ENCODE data around the gene PTGR2. TPM values are rescaled to one million over a fixed set of nuclear protein-coding genes. Genes with fewer than 3 reads are reported as not detected.

The PTGR2 gene
- total RNA-seq (3.6 and 5.6 TPM in 2 replicates), polyA plus RNA-seq (0.75 and 1.1 TPM in 2 replicates), polyA minus RNA-seq (1.6 and 2.0 TPM in 2 replicates), Bru-seq, nascent RNA (percentile 48 among the genes with signal in this experiment), BruChase-seq, experiment 1, labeled RNA remaining after a 6-hour chase (percentile 69 among the genes with signal in this experiment), BruChase-seq, experiment 2, labeled RNA remaining after a 2-hour chase (percentile 65 among the genes with signal in this experiment)
- polyA plus RNA-seq (2011; cell fraction: cytosol; rRNA removed) = 1.1 and 1.2 TPM in 2 replicates
- polyA plus RNA-seq (2011; cell fraction: nucleus; rRNA removed) = 3.9 and 5.7 TPM in 2 replicates
- polyA plus RNA-seq (2012) = 2.7 and 3.3 TPM in 2 replicates
- polyA minus RNA-seq (2011; cell fraction: cytosol; rRNA and poly(A)+ RNA removed) = 0.82 TPM
- 2.3 and 5.6 TPM in 2 replicates for polyA minus RNA-seq (2011; cell fraction: nucleus; rRNA and poly(A)+ RNA removed)
- long read RNA-seq, partial matches to known transcripts = 3 of 11 reads
- long read RNA-seq, other reads (novel, unspliced or antisense) = 4 of 11 reads

DNA sequence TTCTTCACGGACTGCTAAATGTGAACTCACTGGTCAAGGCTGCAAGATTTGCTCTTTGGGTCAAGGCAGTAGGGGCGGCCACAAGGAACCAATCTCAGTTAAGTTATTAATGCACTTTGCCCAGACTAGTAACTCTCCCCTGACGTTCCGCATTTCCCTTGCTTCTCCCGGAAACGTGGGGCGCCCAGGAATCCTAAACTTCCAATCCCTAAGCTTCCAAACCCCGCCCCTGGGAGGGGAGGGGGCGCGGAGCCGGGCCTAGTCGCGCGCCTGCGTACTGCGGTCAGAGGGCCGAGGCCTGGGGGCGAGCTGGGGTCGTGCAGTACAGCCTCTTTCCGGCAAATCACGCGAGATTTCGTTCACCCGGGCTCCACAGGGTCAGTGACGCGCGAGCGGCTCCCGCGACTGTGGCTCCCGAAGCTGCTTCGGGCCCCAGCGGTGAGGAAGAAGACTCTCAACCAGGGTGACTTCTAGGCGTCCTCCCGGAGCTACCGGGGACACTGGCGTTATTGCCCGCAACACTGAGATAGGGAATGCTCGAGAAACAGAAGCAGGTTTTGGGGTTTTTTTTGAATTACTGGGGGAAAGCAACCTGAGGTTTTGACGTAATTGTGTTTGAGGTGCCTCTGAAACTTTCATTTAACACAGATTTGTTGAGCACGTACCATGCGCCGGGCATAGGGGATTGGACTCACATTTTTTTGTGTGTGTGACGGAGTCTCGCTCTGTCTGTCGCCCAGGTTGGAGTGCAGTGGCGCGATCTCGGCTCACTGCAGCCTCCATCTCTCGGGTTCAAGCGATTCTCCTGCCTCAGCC, at the start of gene PTGR2:
Gene PTGR2, plus strand, starts transcription at position 265 of the 816 bp plus-strand sequence. CDS start 7,032 bp downstream, outside the sequence.
- Histone ChIP-seq H3K4me1 (ENCODE audit: control insufficient read depth, extremely low read depth, insufficient read depth, low read length) (peaks cover 17% of the 10 kb centered on the region), H3K36me3 (ENCODE audit: control insufficient read depth in 2 of 2, extremely low read depth in 1 of 2, insufficient read depth in 2 of 2, low read length in 2 of 2) (no peaks in the 10 kb centered on the region), H3K9ac (replicated peaks; ENCODE audit: extremely low read depth, insufficient read depth, low read length) (peak within 1 kb of the TSS; percentile 97), H4K20me1 (replicated peaks; ENCODE audit: control insufficient read depth, extremely low read depth, insufficient read depth, low read length) (no peaks in the 10 kb centered on the region), H3K4me2 (ENCODE audit: insufficient read depth, low read length) (peak within 1 kb of the TSS; percentile 87), H3K4me3 (replicated peaks in 1 of 3; ENCODE audit: insufficient read depth in 1 of 3, low read depth in 1 of 3, low read length in 3 of 3) (peak within 1 kb of the TSS; percentile 48 to 79 (median 52)), H3K27ac (ENCODE audit: insufficient read depth, low read depth, low read length) (peak within 1 kb of the TSS; percentile 93), H3K9me1 (replicated peaks; ENCODE audit: control insufficient read depth, extremely low read depth, insufficient read depth, low read length) (no peaks in the 10 kb centered on the region), H3K79me2 (ENCODE audit: control insufficient read depth, insufficient read depth, low read length) (no peaks in the 10 kb centered on the region), H3K9me3 (replicated peaks; ENCODE audit: control insufficient read depth, insufficient read depth, low read length) (no peaks in the 10 kb centered on the region), H3K27me3 (ENCODE audit: control insufficient read depth in 2 of 2, insufficient read depth in 2 of 2, low read length in 2 of 2) (no peaks in the 10 kb centered on the region), H2AFZ (ENCODE audit: low read depth, low read length) (peak within 1 kb of the TSS; percentile 90)
- BruUV-seq (replicated peaks) = TSS peak; percentile 85
- FAIRE-seq = peak; percentile 95
- dilution Hi-C loops (cut with MboI; ENCODE audit: extremely low pct_ligation_motif_present, low sequenced_read_pairs) (no loop called here), intact Hi-C loops (cut with micrococcal nuclease) (loop anchor here (1.0 to 5.0 kb wide), 2 partner anchors 35 to 109 kb away; partner anchors contain the start of gene ZNF410)
- ChIA-PET CTCF (interaction anchor here (0.6 to 2.4 kb wide), 16 partner anchors 9 to 1830 kb away, joined by 3 to 9 read pairs (median 4); partner anchors contain the start of genes ACOT6 and ZNF410), POLR2A (interaction anchor here (0.6 to 1.3 kb wide), 3 partner anchors 35 to 195 kb away, joined by 3 to 5 read pairs (median 4); partner anchors contain the start of gene ZNF410)
- DNase-seq (ENCODE audit: low read depth, low spot score) = peak; percentile 97
- TF ChIP-seq POLR2A (IDR thresholded peaks at IDR 0.05; ENCODE audit: low read depth, low read length) (peak; percentile 64), POLR2AphosphoS5 (IDR thresholded peaks at IDR 0.05; ENCODE audit: insufficient read depth, low read depth, low read length) (peak; percentile 73), FOS (IDR thresholded peaks at IDR 0.05; ENCODE audit: borderline replicate concordance, insufficient read depth, low read length) (no peak)

Measured in endothelial cell of umbilical vein (primary cell).